ENCODE measurements around the gene SCN1B.
"Not testable (repeated sequence)": the region's sequence is repeated elsewhere in the genome, so short reads cannot be mapped to it uniquely, and the experiment has no call there.

Gene SCN1B

DNA sequence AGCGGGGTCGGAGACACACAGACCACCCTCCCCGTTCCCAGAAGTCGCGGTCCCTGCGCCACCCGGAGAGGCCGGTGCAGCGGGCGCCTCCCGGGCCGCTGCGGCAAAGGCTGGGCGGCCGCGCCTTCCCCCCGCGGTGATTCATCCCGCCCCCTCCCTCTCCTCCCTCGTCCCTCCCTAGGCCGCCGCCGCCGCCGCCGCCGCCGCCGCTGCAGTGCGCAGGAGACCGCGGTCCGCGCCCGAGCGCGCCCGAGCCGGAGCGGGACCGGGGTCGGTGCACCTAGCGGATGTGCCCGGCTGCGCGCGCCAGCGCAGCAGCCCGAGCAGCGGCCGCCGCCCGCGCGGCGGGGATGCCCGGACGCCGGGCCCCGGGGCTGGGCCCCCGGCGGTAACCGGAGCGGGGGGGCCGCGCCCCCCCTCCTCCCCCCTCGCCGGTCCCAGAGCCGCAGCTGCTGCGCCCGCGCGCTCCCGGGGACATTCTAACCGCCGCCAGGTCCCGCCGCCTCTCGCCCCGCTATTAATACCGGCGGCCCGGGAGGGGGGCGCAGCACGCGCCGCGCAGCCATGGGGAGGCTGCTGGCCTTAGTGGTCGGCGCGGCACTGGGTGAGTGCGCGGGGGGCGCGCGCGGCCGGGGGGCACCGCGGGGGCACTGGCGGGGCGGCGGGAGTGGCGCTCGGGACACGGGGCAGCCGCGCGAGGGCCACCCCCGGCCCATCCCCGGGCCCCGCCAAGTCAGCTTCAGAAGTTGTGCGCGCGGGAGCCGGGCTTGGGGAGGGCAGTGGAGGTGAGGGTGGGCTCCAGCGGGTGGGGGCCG, at the start of gene SCN1B:
SCN1B (plus strand) TSS at position 214 of the 815 bp plus-strand sequence; CDS start at position 565, 351 bp downstream.
- peaks cover 6% of the 10 kb centered on the region for H3K4me1 ChIP-seq (ENCODE audit: control insufficient read depth, insufficient read depth, low read length)
- H3K9ac ChIP-seq (ENCODE audit: low read length): peak within 1 kb of the TSS; percentile 39
- H3K27me3 ChIP-seq (ENCODE audit: control insufficient read depth, insufficient read depth, low read length): peaks cover 21% of the 10 kb centered on the region
- H3K4me3 ChIP-seq (ENCODE audit: low read length): no peak within 1 kb of the TSS
- H3K36me3 ChIP-seq (ENCODE audit: control insufficient read depth, insufficient read depth, low read length): no peaks in the 10 kb centered on the region
- no peaks in the 10 kb centered on the region for H3K9me3 ChIP-seq (ENCODE audit: control insufficient read depth, low read length)

DNA sequence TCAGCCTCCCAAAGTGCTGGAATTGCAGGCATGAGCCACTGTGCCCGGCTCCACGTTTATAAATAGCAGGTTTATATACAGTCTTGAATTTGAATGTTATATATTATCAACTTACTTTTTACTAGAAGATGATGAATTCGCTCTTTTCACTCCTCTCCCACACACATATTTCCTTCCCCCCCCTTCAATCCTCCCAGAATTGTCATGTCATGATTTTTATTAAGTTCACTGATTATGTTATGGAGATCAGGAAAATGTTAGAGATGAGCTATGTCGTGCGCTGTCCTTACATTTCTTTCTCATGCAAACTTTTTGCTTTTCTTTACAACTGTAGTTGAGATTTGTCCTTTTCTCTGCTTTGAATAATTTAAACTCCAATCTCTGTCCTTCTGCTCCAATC, 48.0 kb upstream of the SCN1B start:
- Histone ChIP-seq H3K27me3 (ENCODE audit: control insufficient read depth, insufficient read depth, low read length) (no peaks in the 10 kb centered on the region), H3K4me3 (ENCODE audit: low read length) (no peak overlapping the region), H3K4me1 (ENCODE audit: control insufficient read depth, insufficient read depth, low read length) (no peaks in the 10 kb centered on the region), H3K9ac (ENCODE audit: low read length) (no peak overlapping the region), H3K36me3 (ENCODE audit: control insufficient read depth, insufficient read depth, low read length) (no peaks in the 10 kb centered on the region), H3K9me3 (ENCODE audit: control insufficient read depth, low read length) (no peaks in the 10 kb centered on the region)

DNA sequence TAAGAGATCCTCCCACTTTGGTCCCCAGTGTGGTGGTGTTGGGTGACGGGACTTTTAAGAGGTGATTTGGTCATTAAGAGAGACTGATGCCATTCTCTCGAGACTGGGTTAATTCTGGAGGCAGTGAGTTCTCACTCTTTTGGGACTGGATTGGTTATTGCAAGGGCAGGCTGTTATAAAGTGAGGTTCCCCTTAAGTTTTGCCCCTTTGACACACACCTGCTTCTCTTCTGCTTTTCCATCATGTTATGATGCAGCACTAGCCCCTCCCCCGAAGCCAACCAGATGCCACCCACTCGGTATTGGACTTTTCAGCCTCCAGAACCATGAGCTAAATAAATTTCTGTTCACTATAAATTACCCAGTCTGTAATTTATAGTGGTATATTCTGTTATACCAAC, 46.5 kb upstream of the SCN1B start:
- Histone ChIP-seq H3K9ac (ENCODE audit: low read length) (no peak overlapping the region), H3K36me3 (ENCODE audit: control insufficient read depth, insufficient read depth, low read length) (no peaks in the 10 kb centered on the region), H3K4me1 (ENCODE audit: control insufficient read depth, insufficient read depth, low read length) (no peaks in the 10 kb centered on the region), H3K9me3 (ENCODE audit: control insufficient read depth, low read length) (no peaks in the 10 kb centered on the region), H3K4me3 (ENCODE audit: low read length) (no peak overlapping the region), H3K27me3 (ENCODE audit: control insufficient read depth, insufficient read depth, low read length) (no peaks in the 10 kb centered on the region)

DNA sequence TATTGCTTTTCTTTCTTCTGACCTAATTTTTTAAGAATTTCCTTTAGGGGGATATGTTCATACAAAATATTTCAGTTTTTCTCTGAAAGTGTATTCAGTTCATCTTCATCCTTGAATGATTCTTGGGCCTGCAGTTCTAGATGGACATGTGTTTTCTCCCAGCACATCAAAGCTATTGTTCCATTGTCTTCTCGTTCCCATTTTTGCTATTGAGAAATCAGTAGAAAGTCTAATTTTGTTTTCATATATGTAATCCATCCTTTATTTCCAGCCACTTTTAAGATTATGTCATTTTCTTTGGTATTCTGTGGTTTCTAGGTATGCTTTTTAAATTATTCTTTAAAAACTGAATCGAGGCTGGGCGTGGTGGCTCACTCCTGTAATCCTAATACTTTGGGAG, 46.0 kb upstream of the SCN1B start:
- no peaks in the 10 kb centered on the region for H3K27me3 ChIP-seq (ENCODE audit: control insufficient read depth, insufficient read depth, low read length)
- no peak overlapping the region for H3K4me3 ChIP-seq (ENCODE audit: low read length)
- H3K9ac ChIP-seq (ENCODE audit: low read length): no peak overlapping the region
- no peaks in the 10 kb centered on the region for H3K4me1 ChIP-seq (ENCODE audit: control insufficient read depth, insufficient read depth, low read length)
- no peaks in the 10 kb centered on the region for H3K9me3 ChIP-seq (ENCODE audit: control insufficient read depth, low read length)
- no peaks in the 10 kb centered on the region for H3K36me3 ChIP-seq (ENCODE audit: control insufficient read depth, insufficient read depth, low read length)

DNA sequence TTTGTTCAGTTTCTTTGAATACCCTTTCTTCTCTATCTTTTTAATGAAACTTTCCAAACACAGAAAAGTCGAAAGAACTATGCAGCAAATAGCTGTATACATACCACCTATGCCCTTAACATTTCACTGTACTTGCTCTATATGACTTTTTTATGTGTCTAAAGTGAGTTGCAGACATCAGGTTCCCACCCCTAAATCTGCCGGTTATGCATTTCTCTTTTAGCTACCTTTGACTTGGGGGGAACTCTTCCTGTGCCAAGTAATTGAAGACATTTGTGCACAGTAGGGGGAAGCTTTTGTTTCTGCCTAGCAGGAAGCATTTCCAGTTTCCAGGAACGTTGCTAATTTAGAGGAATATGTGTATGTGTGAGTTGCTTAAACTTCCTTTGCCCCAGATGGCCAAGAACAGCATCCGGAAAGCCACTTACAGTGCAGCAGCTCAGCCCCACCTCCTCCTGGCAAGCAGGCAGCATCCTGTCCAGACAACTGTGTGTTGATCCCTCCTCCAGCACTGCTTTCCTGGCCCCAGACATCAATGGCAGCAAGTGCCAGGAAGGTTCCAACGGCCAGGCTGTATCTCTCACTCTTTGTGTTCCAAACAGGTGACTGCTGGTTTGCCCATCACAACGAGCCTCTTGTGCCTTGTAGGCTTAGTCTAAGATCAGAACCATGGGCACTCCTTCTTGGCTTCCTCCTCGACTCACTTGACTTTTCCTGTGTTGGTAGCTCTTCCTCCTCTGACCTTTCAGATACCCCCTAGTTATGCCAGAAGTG, 44.8 kb upstream of the SCN1B start:
- Histone ChIP-seq H3K4me3 (ENCODE audit: low read length) (no peak overlapping the region), H3K27me3 (ENCODE audit: control insufficient read depth, insufficient read depth, low read length) (no peaks in the 10 kb centered on the region), H3K9me3 (ENCODE audit: control insufficient read depth, low read length) (no peaks in the 10 kb centered on the region), H3K9ac (ENCODE audit: low read length) (no peak overlapping the region), H3K4me1 (ENCODE audit: control insufficient read depth, insufficient read depth, low read length) (no peaks in the 10 kb centered on the region), H3K36me3 (ENCODE audit: control insufficient read depth, insufficient read depth, low read length) (no peaks in the 10 kb centered on the region)

DNA sequence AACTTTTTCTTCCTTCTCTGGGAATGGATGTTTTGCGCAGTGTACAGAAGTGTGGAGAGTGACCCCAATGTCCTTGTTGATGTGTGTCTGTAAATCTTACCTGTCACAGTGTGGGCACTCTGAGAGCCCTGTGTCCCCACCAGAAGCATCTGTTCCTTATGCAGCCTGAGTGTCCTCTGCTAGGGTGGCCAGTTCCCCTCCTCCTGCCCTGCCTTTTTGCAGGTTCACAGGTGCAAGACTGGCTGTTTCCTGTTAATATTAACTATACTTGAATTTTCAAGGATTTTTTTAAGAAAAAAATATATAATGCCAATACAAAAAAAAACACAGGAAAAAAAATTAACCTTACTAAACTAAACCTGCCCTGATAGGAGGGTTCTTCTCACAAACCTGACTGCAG, 42.2 kb upstream of the SCN1B start:
- Histone ChIP-seq H3K9ac (ENCODE audit: low read length) (no peak overlapping the region), H3K9me3 (ENCODE audit: control insufficient read depth, low read length) (no peaks in the 10 kb centered on the region)

DNA sequence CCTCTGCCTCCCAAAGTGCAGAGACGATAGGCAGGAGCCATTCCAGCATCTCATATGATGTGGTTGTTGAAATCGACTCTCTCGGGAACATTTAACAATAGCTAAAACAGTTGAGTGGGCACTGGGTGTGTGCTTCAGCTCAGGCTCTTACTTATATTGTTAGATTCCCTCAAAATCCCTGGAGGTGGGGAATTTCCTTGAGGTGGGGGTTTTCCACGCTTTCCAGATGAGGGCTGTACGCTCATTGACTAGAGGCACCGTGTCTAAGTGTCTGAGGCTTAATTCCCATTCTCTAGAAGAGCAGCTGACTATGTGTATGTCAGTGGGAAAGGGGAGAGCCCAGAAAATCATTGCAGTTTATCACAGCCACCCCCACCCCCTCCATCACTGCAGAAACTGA, 41.0 kb upstream of the SCN1B start:
- Histone ChIP-seq H3K36me3 (ENCODE audit: control insufficient read depth, insufficient read depth, low read length) (no peaks in the 10 kb centered on the region), H3K27me3 (ENCODE audit: control insufficient read depth, insufficient read depth, low read length) (no peaks in the 10 kb centered on the region), H3K9me3 (ENCODE audit: control insufficient read depth, low read length) (no peaks in the 10 kb centered on the region)

More for the DNA sequence above, 42.2 kb upstream of the SCN1B start:
- Histone ChIP-seq H3K27me3 (ENCODE audit: control insufficient read depth, insufficient read depth, low read length) (no peaks in the 10 kb centered on the region), H3K36me3 (ENCODE audit: control insufficient read depth, insufficient read depth, low read length) (no peaks in the 10 kb centered on the region), H3K4me3 (ENCODE audit: low read length) (no peak overlapping the region), H3K4me1 (ENCODE audit: control insufficient read depth, insufficient read depth, low read length) (no peaks in the 10 kb centered on the region)

DNA sequence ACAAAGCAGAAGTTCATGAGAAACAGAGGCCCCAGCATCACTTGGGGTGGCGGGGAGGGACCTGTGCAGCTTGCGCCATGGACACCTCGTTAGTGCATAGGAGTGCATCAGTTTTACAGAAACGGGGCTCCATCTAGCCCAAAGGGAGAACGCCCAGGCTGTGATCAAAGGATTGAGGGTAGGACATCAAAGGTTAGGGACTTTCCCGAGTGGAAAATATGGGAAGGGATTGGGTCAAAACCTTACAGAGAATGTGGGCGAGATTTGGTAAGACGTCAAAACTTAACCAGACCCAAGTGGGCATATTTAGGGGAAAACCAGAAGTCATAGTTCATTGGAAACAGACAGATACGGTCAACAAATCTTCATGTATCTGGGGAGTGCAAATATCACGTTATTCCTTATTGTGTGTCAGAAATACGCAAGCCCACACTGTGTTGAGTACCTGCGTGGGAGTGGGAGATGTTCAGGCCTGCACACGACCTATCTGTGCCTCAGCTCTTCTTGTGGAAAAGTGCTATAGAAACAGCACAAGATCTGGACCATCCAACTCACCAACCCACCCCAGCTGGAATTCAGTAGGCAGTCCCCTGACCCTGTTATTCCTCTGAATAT, 39.6 kb upstream of the SCN1B start:
- Histone ChIP-seq H3K4me1 (ENCODE audit: control insufficient read depth, insufficient read depth, low read length) (peaks cover 17% of the 10 kb centered on the region), H3K4me3 (ENCODE audit: low read length) (no peak overlapping the region)

More for the DNA sequence above, 41.0 kb upstream of the SCN1B start:
- no peak overlapping the region for H3K4me3 ChIP-seq (ENCODE audit: low read length)
- H3K9ac ChIP-seq (ENCODE audit: low read length): no peak overlapping the region
- peaks cover 3% of the 10 kb centered on the region for H3K4me1 ChIP-seq (ENCODE audit: control insufficient read depth, insufficient read depth, low read length)

DNA sequence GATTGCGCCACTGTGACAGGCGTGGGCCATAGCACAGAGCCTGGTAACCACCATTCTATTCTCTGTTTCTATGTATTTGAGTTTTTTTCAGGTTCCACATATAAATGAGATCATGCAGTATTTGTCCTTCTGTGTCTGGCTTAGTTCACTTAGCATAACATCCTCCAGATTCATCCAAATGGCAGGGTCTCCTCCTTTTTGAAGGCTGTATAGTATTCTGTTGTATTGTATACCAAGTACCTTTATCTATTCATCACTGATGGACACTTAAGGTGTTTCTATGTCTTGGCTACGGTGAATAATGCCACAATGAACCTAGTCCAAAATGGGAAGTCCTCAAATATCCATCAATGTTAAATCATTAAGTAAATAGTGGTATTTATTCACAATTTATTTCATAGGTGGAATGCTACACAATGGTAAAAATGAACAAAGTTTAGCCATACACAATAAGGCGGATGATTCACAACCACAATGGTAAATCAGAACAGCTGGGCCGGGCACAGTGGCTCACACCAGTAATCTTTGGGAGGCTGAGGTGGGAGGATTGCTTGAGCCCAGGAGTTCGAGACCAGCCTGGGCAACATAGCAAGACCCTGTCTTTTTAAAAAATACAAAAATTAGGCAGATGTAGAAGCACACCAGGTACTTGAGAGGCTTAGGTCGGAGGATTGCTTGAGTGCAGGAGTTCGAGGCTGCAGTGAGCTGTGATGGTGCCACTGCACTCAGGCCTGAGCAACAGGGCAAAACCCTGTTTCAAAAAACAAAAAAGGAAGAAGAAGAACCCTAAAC, 38.5 kb upstream of the SCN1B start:
- H3K9me3 ChIP-seq (ENCODE audit: control insufficient read depth, low read length): no peaks in the 10 kb centered on the region

More for the DNA sequence above, 39.6 kb upstream of the SCN1B start:
- no peak overlapping the region for H3K9ac ChIP-seq (ENCODE audit: low read length)
- no peaks in the 10 kb centered on the region for H3K9me3 ChIP-seq (ENCODE audit: control insufficient read depth, low read length)
- no peaks in the 10 kb centered on the region for H3K36me3 ChIP-seq (ENCODE audit: control insufficient read depth, insufficient read depth, low read length)
- H3K27me3 ChIP-seq (ENCODE audit: control insufficient read depth, insufficient read depth, low read length): no peaks in the 10 kb centered on the region

DNA sequence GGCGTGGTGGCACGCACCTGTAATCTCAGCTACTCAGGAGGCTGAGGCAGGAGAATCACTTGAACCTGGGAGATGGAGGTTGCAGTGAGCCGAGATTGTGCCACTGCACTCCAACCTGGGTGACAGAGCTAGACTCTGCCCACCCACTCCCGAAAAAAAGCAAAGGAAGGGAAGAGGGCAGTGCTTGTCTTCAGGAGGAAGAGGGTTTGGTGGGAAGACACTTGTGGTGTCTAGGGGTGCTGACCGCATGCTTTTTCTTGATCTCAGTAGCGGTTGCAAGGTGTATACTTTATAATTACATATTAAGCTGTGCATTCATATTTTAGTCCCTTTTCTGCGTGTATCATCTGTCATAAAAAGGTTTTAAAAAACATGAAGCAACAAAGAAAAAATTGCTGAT, 37.7 kb upstream of the SCN1B start:
- not testable (repeated sequence) for H3K4me3 ChIP-seq (ENCODE audit: low read length); H3K36me3 ChIP-seq (ENCODE audit: control insufficient read depth, insufficient read depth, low read length); H3K9ac ChIP-seq (ENCODE audit: low read length); H3K27me3 ChIP-seq (ENCODE audit: control insufficient read depth, insufficient read depth, low read length); H3K9me3 ChIP-seq (ENCODE audit: control insufficient read depth, low read length)
- H3K4me1 ChIP-seq (ENCODE audit: control insufficient read depth, insufficient read depth, low read length): peaks cover 26% of the 10 kb centered on the region

More for the DNA sequence above, 38.5 kb upstream of the SCN1B start:
- Histone ChIP-seq H3K36me3 (ENCODE audit: control insufficient read depth, insufficient read depth, low read length) (no peaks in the 10 kb centered on the region), H3K4me1 (ENCODE audit: control insufficient read depth, insufficient read depth, low read length) (peaks cover 26% of the 10 kb centered on the region), H3K9ac (ENCODE audit: low read length) (no peak overlapping the region), H3K4me3 (ENCODE audit: low read length) (no peak overlapping the region), H3K27me3 (ENCODE audit: control insufficient read depth, insufficient read depth, low read length) (no peaks in the 10 kb centered on the region)

DNA sequence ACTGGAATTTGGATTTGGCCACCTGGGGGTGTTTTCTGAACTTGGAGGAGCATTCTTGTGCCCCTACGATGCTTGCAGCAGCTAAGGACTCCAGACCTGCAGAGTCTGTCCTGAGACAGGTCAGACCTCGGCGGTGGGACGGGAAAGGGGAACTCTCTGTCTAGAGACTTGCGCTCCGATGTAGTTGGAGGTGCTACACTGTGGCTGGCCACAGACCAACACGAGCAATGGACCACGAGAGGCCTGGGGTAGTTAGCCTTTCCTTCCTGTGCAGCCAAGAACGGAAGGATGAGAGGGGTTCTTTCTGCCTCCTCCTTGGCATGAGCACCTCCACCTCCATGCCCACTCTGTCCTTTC, 36.0 kb upstream of the SCN1B start:
- Histone ChIP-seq H3K4me1 (ENCODE audit: control insufficient read depth, insufficient read depth, low read length) (peaks cover 32% of the 10 kb centered on the region), H3K4me3 (ENCODE audit: low read length) (no peak overlapping the region), H3K36me3 (ENCODE audit: control insufficient read depth, insufficient read depth, low read length) (no peaks in the 10 kb centered on the region), H3K27me3 (ENCODE audit: control insufficient read depth, insufficient read depth, low read length) (no peaks in the 10 kb centered on the region), H3K9ac (ENCODE audit: low read length) (peak overlapping the region; percentile 42), H3K9me3 (ENCODE audit: control insufficient read depth, low read length) (no peaks in the 10 kb centered on the region)
